22Rv1 (cell line): Measurements from ENCODE around the gene AMBRA1.

Experiments
- CTCF ChIP-seq: fragments of 450-650 bp; IDR thresholded peaks from 2 replicates; pipeline ENCODE4 v1.5.1; 2017; ENCODE audit warnings: mild to moderate bottlenecking
- ZFX ChIP-seq: fragments of 450-650 bp; IDR thresholded peaks from 2 replicates; pipeline ENCODE4 v1.6.1; 2017; ENCODE audit warnings: antibody characterized with exemption, borderline replicate concordance

DNA sequence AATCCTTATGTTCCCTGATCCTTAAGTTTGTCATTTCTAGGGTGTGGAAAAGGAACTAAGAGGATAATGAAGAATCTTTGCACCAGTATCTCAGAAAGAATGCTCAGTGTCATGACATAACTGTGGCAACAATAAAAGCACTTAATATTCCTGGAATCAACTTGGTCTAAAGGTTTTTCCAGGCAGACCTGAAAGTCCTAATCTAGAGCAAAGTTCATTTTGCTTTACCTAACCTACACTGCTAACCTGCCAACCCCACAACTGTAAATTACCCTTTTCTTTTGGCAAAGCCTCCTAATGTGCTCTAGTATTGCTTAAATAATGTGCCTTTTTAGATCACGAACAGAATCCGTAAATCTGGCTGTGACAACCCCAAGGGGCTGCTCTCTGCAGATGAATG, 82.5 kb downstream of the AMBRA1 start:
- TF ChIP-seq CTCF (no peak), ZFX (no peak)
